ENCODE results near the gene CDK14. TPM values are rescaled to one million over a fixed set of nuclear protein-coding genes. Genes with fewer than 3 reads are reported as not detected.

The CDK14 gene
- total RNA-seq, 4 donors from 2014 or later = 29.3 to 37.8 (median 33.0) TPM

DNA sequence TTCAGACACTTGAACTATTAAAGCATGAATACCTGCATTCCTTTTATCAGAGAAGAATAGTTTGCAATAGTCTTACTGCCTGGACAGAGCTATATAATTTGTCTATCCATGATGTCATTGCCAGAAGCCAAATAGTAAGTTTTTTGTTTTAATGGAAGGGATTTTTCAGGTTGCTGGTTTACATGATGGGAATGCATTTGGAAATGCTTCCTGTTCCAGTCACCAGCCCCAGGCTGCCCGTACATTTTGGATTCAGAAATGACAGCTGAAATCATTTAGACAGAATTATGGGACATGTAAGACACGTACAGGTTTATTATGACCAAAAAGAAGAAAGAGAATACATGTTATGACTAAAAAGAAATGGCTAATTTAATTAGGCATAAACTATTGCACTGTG, 293.1 kb downstream of the CDK14 start:
- H3K9me3 ChIP-seq = no peaks in the 10 kb centered on the region
- no peaks in the 10 kb centered on the region for H3K27me3 ChIP-seq
- intact Hi-C loops (cut with DNase I) = no loop called here
- no peak for DNase-seq
- WGBS, 2 donors = 86 to 88% methylated on average over 2 of the region's 2 CpGs
- TF ChIP-seq, protein P1, sequence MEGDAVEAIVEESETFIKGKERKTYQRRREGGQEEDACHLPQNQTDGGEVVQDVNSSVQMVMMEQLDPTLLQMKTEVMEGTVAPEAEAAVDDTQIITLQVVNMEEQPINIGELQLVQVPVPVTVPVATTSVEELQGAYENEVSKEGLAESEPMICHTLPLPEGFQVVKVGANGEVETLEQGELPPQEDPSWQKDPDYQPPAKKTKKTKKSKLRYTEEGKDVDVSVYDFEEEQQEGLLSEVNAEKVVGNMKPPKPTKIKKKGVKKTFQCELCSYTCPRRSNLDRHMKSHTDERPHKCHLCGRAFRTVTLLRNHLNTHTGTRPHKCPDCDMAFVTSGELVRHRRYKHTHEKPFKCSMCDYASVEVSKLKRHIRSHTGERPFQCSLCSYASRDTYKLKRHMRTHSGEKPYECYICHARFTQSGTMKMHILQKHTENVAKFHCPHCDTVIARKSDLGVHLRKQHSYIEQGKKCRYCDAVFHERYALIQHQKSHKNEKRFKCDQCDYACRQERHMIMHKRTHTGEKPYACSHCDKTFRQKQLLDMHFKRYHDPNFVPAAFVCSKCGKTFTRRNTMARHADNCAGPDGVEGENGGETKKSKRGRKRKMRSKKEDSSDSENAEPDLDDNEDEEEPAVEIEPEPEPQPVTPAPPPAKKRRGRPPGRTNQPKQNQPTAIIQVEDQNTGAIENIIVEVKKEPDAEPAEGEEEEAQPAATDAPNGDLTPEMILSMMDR (IDR thresholded peaks at IDR 0.05) = no peak
- no peak for TF ChIP-seq POLR2A (IDR thresholded peaks at IDR 0.05)
- H3K4me3 ChIP-seq (replicated peaks in 1 of 3) = no peak overlapping the region
- no peaks in the 10 kb centered on the region for H3K36me3 ChIP-seq
- H3K27ac ChIP-seq = no peak overlapping the region
- peaks cover 12 to 17% of the 10 kb centered on the region in 2 donors for H3K4me1 ChIP-seq

DNA sequence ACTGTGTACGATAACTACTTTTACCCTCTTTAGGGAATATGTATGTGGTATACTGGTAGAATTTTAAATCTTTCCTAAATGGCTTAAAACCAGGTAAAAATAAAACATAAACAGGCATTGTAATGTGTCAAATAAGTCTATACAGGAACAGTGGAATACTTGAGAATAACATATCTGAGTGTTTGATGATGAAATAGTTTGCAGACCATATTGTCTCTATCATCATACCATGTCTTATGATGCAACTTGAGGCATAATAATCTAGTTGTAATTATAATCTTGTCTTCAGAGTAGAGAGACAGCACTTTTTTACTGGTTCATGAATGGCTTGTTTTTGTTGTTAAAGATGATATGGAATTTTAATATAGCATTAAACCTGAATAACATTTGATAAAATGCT, 293.5 kb downstream of the CDK14 start:
- no peak overlapping the region for H3K4me3 ChIP-seq (replicated peaks in 1 of 3)
- peaks cover 12 to 17% of the 10 kb centered on the region in 2 donors for H3K4me1 ChIP-seq
- intact Hi-C loops (cut with DNase I) = no loop called here
- WGBS, 2 donors = 95 to 99% methylated on average over 1 of the region's 1 CpG
- H3K27me3 ChIP-seq = no peaks in the 10 kb centered on the region
- no peaks in the 10 kb centered on the region for H3K9me3 ChIP-seq
- DNase-seq = no peak
- no peak for TF ChIP-seq POLR2A (IDR thresholded peaks at IDR 0.05)
- TF ChIP-seq, protein P1 (IDR thresholded peaks at IDR 0.05) = no peak
- H3K27ac ChIP-seq = no peak overlapping the region
- no peaks in the 10 kb centered on the region for H3K36me3 ChIP-seq

DNA sequence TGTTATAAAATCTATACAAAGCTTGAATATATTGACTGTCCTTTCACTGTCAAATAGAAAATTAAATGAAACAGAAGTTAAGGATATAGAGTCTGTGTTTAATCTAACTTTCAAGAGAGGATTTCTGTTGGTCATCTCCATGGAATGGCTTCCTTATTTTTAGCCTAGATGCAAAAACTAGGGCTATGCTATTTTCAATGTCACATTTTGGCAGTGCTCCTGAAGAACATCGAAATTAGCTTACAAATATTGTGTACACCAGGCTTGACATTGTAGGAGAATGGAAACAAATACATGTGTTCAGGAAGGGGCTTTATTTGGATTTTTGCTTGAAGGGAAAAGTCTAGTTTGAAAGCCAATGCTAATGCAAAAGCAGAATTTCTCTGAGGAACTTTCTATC, 295.4 kb downstream of the CDK14 start:
- WGBS, 2 donors = 75 to 83% methylated on average over 1 of the region's 1 CpG
- H3K27me3 ChIP-seq = no peaks in the 10 kb centered on the region
- no peaks in the 10 kb centered on the region for H3K9me3 ChIP-seq
- H3K4me1 ChIP-seq = peaks cover 12% of the 10 kb centered on the region in 2 donors
- H3K36me3 ChIP-seq = no peaks in the 10 kb centered on the region
- DNase-seq = no peak
- no peak for TF ChIP-seq POLR2A (IDR thresholded peaks at IDR 0.05)
- TF ChIP-seq, protein P1 (IDR thresholded peaks at IDR 0.05) = no peak
- H3K4me3 ChIP-seq (replicated peaks in 1 of 3) = no peak overlapping the region
- no peak overlapping the region for H3K27ac ChIP-seq
- intact Hi-C loops (cut with DNase I) = no loop called here

DNA sequence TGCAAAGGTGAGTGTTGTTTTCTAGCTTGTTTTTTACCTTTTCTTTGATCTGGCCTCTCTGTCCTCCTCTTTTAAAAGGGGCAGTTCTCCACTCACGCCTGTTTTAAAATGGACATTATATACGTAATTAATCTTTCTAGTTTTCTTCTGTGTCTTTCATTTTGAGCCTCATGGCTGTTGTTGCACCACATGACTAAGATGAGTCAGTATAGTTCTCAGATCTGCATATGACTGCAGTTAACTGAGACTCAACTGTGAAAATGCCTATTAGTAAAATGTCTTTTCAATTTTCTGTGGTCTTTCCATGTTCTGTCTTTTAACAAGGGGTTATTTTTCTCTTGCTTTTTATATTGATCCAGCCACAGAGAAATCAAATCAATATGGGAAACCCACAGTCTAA, 296.1 kb downstream of the CDK14 start:
- Histone ChIP-seq H3K4me3 (replicated peaks in 1 of 3) (no peak overlapping the region), H3K27me3 (no peaks in the 10 kb centered on the region), H3K36me3 (no peaks in the 10 kb centered on the region), H3K9me3 (no peaks in the 10 kb centered on the region), H3K27ac (no peak overlapping the region), H3K4me1 (peaks cover 7 to 12% of the 10 kb centered on the region in 2 donors)
- WGBS, 2 donors = 93 to 97% methylated on average over 2 of the region's 2 CpGs
- TF ChIP-seq, protein P1 (IDR thresholded peaks at IDR 0.05) = no peak
- no peak for TF ChIP-seq POLR2A (IDR thresholded peaks at IDR 0.05)
- DNase-seq = no peak
- intact Hi-C loops (cut with DNase I) = no loop called here

DNA sequence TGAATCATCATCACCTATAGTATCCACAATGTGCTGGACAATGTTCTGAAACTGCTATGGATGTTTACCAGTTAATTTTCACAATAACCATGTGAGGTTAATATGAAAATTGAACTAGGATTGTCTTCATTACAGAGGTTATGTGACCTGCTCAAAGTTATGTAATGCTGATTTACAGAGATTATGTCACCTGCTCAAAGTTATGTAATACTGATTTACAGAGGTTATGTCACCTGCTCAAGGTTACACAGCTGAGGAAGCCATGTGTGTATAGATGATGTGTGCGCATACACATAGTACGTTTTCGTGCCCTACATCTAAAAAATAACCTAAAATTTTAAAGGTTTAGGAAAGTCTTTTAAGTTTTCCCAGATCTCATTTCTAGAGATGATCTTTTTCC, 298.0 kb downstream of the CDK14 start:
- H3K4me1 ChIP-seq = peaks cover 5% of the 10 kb centered on the region in 2 donors
- no peak overlapping the region for H3K27ac ChIP-seq
- no peak for DNase-seq
- H3K36me3 ChIP-seq = no peaks in the 10 kb centered on the region
- H3K4me3 ChIP-seq (replicated peaks in 1 of 3) = no peak overlapping the region
- 96 to 100% methylated on average over 3 of the region's 3 CpGs for WGBS, 2 donors
- H3K9me3 ChIP-seq = no peaks in the 10 kb centered on the region
- no peak for TF ChIP-seq POLR2A (IDR thresholded peaks at IDR 0.05)
- TF ChIP-seq, protein P1 (IDR thresholded peaks at IDR 0.05) = no peak
- no peaks in the 10 kb centered on the region for H3K27me3 ChIP-seq
- intact Hi-C loops (cut with DNase I) = no loop called here
